ENCODE measurements around the gene SLC10A1. TPM values are rescaled to one million over a fixed set of nuclear protein-coding genes. Genes with fewer than 3 reads are reported as not detected.

The SLC10A1 gene
- total and polyA plus RNA-seq, 2 donors from 2014 or later = not detected

DNA sequence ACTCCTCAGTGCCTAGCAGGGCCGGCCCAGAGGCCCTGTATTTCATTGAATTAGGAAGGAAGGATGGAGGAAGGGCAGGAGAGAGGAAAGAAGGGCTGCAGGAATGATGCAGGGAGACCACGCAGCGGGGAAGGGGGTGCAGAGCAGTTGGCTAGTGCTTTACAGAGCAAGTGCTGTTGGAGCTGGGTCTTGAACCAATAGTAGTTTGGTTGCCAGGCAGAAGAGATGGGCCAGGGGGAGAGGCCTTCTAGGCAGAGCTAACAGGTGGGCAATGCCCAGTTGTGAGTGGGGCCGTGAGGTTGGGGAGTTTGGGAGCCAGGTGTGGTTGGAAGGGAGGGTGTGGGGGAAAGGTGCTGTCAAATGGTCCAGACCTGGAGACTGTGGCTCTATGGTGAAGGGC lies 69.2 kb downstream of the SLC10A1 start:
- no peak overlapping the region for H3K9ac ChIP-seq (ENCODE audit: low read length in 3 of 3)
- no peak overlapping the region for H3K4me3 ChIP-seq (ENCODE audit: low read length in 3 of 3)
- intact Hi-C loops (cut with DNase I) = loop anchor here (5.0 kb wide), 1 partner anchor 141 kb away; no protein-coding TSS in a partner anchor
- FAIRE-seq (no peak), DNase-seq (no peak)
- no peaks in the 10 kb centered on the region for H3K36me3 ChIP-seq (ENCODE audit: control insufficient read depth in 2 of 3, insufficient read depth in 3 of 3, low read length in 3 of 3)
- H3K27ac ChIP-seq (ENCODE audit: low read depth in 2 of 2, low read length in 2 of 2) = no peak overlapping the region
- H3K27me3 ChIP-seq (ENCODE audit: control insufficient read depth, insufficient read depth, low read length) = no peaks in the 10 kb centered on the region
- TF ChIP-seq, protein P1, sequence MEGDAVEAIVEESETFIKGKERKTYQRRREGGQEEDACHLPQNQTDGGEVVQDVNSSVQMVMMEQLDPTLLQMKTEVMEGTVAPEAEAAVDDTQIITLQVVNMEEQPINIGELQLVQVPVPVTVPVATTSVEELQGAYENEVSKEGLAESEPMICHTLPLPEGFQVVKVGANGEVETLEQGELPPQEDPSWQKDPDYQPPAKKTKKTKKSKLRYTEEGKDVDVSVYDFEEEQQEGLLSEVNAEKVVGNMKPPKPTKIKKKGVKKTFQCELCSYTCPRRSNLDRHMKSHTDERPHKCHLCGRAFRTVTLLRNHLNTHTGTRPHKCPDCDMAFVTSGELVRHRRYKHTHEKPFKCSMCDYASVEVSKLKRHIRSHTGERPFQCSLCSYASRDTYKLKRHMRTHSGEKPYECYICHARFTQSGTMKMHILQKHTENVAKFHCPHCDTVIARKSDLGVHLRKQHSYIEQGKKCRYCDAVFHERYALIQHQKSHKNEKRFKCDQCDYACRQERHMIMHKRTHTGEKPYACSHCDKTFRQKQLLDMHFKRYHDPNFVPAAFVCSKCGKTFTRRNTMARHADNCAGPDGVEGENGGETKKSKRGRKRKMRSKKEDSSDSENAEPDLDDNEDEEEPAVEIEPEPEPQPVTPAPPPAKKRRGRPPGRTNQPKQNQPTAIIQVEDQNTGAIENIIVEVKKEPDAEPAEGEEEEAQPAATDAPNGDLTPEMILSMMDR (IDR thresholded peaks at IDR 0.05; ENCODE audit: borderline replicate concordance, extremely low read depth, insufficient read depth) = no peak
- no peaks in the 10 kb centered on the region for H3K9me3 ChIP-seq (ENCODE audit: control insufficient read depth in 2 of 3, insufficient read depth in 1 of 3, low read length in 3 of 3)
- peaks cover 0 to 7% (median 6%) of the 10 kb centered on the region in 3 donors for H3K4me1 ChIP-seq (ENCODE audit: control insufficient read depth in 2 of 3, insufficient read depth in 2 of 3, low read depth in 1 of 3, low read length in 3 of 3)

DNA sequence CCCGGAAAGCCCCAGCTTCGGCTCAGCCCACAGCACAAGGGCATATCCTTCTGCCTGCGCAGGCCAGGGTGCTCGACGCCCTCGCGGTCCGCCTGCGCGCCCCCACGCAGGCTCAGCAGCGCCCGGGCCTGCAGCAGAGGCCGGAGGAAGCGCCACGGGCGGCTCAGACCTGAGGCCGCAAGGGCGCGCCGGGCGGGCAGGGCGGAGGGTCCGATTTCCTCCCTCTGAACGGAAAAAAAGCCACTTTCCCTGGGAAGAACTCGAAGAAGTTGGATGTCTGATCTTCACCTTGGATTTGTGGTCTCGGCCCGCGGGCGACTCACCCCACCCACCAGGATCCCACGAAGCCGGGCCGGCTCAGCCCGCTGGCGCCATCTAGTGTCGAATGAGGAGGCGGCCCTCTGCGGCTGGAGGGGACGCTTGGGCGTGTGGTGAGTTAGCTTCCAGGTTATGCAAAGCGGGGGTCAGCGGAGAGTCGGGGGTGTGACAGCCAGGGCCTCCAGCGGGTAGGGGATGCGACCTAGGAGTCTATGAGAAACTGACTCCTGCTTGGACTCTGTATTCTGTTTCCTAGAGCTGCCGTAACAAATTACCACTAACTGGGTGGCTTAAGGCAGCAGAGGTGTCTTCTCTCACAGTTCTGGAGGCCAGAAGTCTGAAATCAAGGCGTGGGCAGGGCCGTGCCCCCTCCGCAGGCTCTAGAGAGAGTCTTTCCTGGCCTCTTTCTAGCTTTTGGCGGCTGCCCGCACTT lies 70.1 kb downstream of the SLC10A1 start:
- peak overlapping the region; percentile 53 to 67 (median 56) for H3K4me3 ChIP-seq (ENCODE audit: low read length in 3 of 3)
- FAIRE-seq (no peak), DNase-seq (peak; percentile 85 to 93 (median 89))
- no peaks in the 10 kb centered on the region for H3K27me3 ChIP-seq (ENCODE audit: control insufficient read depth, insufficient read depth, low read length)
- TF ChIP-seq, protein P1 (IDR thresholded peaks at IDR 0.05; ENCODE audit: borderline replicate concordance, extremely low read depth, insufficient read depth) = peak; percentile 94
- H3K36me3 ChIP-seq (ENCODE audit: control insufficient read depth in 2 of 3, insufficient read depth in 3 of 3, low read length in 3 of 3) = no peaks in the 10 kb centered on the region
- intact Hi-C loops (cut with DNase I) = loop anchor here (5.0 kb wide), 1 partner anchor 140 kb away; no protein-coding TSS in a partner anchor
- H3K9me3 ChIP-seq (ENCODE audit: control insufficient read depth in 2 of 3, insufficient read depth in 1 of 3, low read length in 3 of 3) = no peaks in the 10 kb centered on the region
- peaks cover 0 to 7% (median 6%) of the 10 kb centered on the region in 3 donors for H3K4me1 ChIP-seq (ENCODE audit: control insufficient read depth in 2 of 3, insufficient read depth in 2 of 3, low read depth in 1 of 3, low read length in 3 of 3)
- peak overlapping the region; percentile 40 to 69 for H3K27ac ChIP-seq (ENCODE audit: low read depth in 2 of 2, low read length in 2 of 2)
- H3K9ac ChIP-seq (ENCODE audit: low read length in 3 of 3) = peak overlapping the region in 2 of 3 donors; percentile 48 to 63

Other genes starting within 250 kb of the SLC10A1 start
- gene CCDC177, start 222.4 kb downstream of the SLC10A1 start, total RNA-seq = not detected
- gene CCDC177, start 222.4 kb downstream of the SLC10A1 start, polyA plus RNA-seq (ENCODE audit: insufficient read depth, low read depth, low replicate concordance) = not detected
- 84.2 TPM for gene SUSD6, start 185.6 kb downstream of the SLC10A1 start, total RNA-seq
- 14.3 TPM for gene SUSD6, start 185.6 kb downstream of the SLC10A1 start, polyA plus RNA-seq (ENCODE audit: insufficient read depth, low read depth, low replicate concordance)
- gene SRSF5, start 30.1 kb downstream of the SLC10A1 start, total RNA-seq = 340 TPM
- gene SRSF5, start 30.1 kb downstream of the SLC10A1 start, polyA plus RNA-seq (ENCODE audit: insufficient read depth, low read depth, low replicate concordance) = 207 TPM
- 2.8 TPM for gene SMOC1, start 82.2 kb upstream of the SLC10A1 start, total RNA-seq
- gene SMOC1, start 82.2 kb upstream of the SLC10A1 start, polyA plus RNA-seq (ENCODE audit: insufficient read depth, low read depth, low replicate concordance) = 1.2 TPM

All from kidney (tissue), 14 donors.